ENCODE measurements around the gene SPEF2. TPM values are rescaled to one million over a fixed set of nuclear protein-coding genes. Genes with fewer than 3 reads are reported as not detected.

Gene SPEF2
- total RNA-seq, 1 experiment from 2014 or later: 0.15 TPM

GRCh38 chr5:35826056-35826455, 208.4 kb downstream of the SPEF2 start:
- Mint-ChIP-seq H3K9me3 (no peaks in the 10 kb centered on the region), H3K36me3 (no peaks in the 10 kb centered on the region), H3K4me3 (no peak overlapping the region), H3K27ac (no peak overlapping the region), H3K27me3 (ENCODE audit: low read depth) (peaks cover 2% of the 10 kb centered on the region), H3K4me1 (no peaks in the 10 kb centered on the region)
- ChIA-PET POLR2A (no interaction called here), CTCF (no interaction called here)
- no peak for DNase-seq (ENCODE audit: low spot score)
- no peak for ATAC-seq
- TF ChIP-seq AFF4 (CRISPR knock-in tag; IDR thresholded peaks at IDR 0.05; ENCODE audit: borderline replicate concordance): no peak
- no peak for TF ChIP-seq ZNF423 (CRISPR knock-in tag; IDR thresholded peaks at IDR 0.05)
- TF ChIP-seq CTCF (IDR thresholded peaks at IDR 0.05): no peak
- TF ChIP-seq STAT6 (CRISPR knock-in tag; conservative IDR thresholded peaks at IDR 0.05; ENCODE audit: low read depth): no peak
- TF ChIP-seq EMX1 (CRISPR knock-in tag; IDR thresholded peaks at IDR 0.05): no peak
- TF ChIP-seq ZNF263 (CRISPR knock-in tag; IDR thresholded peaks at IDR 0.05; ENCODE audit: low read depth): no peak
- no peak for TF ChIP-seq ZSCAN18 (CRISPR knock-in tag; IDR thresholded peaks at IDR 0.05)
- no peak for TF ChIP-seq GTF2I (CRISPR knock-in tag; conservative IDR thresholded peaks at IDR 0.05)
- TF ChIP-seq ERG (CRISPR knock-in tag; IDR thresholded peaks at IDR 0.05): no peak
- TF ChIP-seq E2F5 (CRISPR knock-in tag; IDR thresholded peaks at IDR 0.05): no peak
- no peak for TF ChIP-seq ESRRA (CRISPR knock-in tag; IDR thresholded peaks at IDR 0.05; ENCODE audit: borderline replicate concordance)
- TF ChIP-seq MLX (CRISPR knock-in tag; IDR thresholded peaks at IDR 0.05): no peak
- no peak for TF ChIP-seq RELA (CRISPR knock-in tag; IDR thresholded peaks at IDR 0.05; ENCODE audit: borderline replicate concordance)
